ENCODE results near the gene BEAN1.

BEAN1 gene

DNA sequence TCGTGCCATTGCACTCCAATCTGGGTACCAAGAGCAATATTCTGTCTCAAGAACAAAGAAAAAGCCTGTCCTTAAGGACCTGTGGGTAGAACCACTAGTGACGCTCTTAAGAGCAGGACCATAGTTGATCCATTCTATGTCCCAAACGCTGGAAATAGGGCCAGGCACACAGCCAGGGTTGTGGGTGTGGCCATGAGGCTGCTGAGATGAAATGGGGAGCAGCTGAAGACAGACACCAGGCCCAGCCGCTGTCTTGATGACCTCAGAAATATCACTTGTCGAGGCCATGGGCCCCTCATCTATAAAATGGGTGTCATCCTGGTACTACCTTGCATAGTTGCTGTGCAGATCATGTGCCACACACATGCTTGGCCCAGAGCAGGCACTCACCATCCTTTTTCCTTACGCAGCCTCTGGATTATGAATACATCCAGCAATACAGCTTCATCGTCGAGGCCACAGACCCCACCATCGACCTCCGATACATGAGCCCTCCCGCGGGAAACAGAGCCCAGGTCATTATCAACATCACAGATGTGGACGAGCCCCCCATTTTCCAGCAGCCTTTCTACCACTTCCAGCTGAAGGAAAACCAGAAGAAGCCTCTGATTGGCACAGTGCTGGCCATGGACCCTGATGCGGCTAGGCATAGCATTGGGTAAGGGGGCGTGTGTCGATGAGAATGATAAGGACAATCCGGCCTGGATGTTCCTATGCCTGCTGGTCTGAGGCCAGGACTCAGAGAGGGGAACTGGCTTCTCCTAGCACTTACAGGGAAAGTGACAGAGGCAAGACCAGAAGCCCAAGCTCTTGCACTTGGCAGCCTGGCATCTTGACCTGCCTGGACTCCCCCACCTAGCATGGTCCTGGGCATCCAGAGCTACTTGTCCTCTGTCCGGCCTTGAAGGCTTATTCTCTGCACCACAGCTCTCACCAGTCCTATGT lies 35.1 kb upstream of the BEAN1 start:
- DNase-seq (ENCODE audit: low read depth): no peak
- no peak overlapping the region for H3K4me3 ChIP-seq (ENCODE audit: low read depth, low read length)

DNA sequence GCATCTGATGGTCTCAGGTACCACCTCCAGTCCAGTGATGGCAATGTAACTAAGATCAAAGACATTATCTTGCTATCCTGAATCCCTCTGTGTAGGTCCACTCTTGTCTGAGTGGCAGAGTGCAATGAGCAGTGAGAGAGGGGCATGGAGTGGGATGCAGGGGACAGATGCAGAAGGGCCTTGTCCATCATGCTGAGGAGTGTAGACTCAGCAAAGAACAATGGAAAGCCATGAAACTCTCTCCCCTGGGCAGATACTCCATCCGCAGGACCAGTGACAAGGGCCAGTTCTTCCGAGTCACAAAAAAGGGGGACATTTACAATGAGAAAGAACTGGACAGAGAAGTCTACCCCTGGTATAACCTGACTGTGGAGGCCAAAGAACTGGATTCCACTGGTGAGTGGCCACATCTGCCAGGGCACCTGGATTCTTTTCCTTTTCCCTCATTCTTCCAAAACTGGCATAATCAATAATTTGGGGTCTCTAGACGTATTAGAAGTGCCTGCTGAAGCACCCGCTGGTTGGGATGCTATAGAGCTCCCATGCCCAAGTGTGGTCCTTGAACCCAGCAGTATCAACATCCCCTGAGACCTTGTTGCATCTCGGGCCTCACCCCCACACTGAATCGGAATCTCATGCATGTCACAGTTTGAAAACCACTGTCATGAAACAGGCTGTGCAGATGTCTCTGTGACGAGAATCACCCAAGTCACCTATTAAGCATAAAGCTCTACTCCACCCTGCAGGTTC lies 31.1 kb upstream of the BEAN1 start:
- no peak overlapping the region for H3K4me3 ChIP-seq (ENCODE audit: low read depth, low read length)
- DNase-seq (ENCODE audit: low read depth): no peak

DNA sequence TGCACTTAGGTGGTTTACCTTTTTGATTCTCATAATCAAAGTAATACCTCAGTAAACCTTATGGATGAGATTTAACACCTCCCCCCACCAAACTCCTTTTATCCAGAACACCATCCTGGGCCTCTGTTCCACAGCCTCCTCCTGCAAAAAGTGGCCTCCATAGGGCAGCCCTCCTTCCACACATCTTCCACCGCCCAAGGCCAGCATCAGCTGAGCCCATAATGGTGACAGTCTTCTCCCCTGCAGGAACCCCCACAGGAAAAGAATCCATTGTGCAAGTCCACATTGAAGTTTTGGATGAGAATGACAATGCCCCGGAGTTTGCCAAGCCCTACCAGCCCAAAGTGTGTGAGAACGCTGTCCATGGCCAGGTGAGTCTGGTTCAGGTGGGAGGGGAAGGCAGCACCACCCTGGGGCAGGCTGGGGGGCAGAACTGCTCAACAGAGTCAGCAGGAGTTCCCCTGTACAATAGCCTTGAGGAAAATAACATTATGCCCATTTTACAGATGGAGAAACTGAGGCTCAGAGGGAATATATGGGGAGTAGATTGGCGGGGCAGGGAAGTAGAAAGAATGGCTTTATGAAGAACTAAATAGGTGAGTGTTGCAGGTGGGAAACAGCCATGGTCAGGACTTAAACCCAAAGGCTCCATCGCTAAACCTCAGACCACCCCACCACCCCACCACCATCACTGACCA lies 29.2 kb upstream of the BEAN1 start:
- no peak for DNase-seq (ENCODE audit: low read depth)
- H3K4me3 ChIP-seq (ENCODE audit: low read depth, low read length): no peak overlapping the region

DNA sequence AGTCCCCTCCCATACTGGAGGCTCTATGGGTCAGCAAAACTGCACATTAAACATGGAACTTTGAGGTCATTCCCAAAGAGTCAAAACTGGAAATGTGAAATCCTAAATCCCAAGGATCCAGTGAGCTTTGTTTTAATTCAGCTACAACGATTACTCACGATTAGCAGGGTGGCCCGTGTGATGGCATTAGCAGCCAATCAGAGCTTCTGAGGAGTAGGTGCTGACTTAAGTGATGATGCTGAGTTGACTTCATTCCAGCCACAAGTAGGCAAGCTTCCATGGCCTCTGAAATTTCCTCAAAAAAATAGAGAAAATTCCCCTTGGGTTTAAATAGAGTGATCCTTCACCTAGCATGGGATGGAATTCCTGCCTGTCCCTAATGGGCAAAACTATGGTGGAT lies 28.1 kb upstream of the BEAN1 start:
- no peak for DNase-seq (ENCODE audit: low read depth)
- no peak overlapping the region for H3K4me3 ChIP-seq (ENCODE audit: low read depth, low read length)

DNA sequence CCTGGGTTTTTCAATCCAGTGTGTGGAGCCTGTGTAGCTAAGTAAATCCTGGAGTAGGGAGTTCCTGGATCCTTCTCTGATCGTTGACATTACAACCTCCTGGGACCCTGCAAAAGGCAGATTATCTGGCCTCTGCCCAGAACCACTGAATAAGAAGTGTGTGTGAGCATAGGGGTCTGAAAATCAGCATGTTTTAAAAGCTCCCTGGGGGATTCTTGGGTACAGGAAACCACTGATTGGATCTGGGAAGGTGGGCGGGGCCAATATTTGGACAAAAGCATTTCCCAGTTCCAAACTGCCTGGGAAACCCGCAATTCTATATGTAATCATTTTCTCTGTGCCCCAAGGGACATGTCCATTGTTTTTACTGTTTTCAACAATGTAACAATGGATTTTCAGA lies 27.2 kb upstream of the BEAN1 start:
- H3K4me3 ChIP-seq (ENCODE audit: low read depth, low read length): no peak overlapping the region
- no peak for DNase-seq (ENCODE audit: low read depth)

DNA sequence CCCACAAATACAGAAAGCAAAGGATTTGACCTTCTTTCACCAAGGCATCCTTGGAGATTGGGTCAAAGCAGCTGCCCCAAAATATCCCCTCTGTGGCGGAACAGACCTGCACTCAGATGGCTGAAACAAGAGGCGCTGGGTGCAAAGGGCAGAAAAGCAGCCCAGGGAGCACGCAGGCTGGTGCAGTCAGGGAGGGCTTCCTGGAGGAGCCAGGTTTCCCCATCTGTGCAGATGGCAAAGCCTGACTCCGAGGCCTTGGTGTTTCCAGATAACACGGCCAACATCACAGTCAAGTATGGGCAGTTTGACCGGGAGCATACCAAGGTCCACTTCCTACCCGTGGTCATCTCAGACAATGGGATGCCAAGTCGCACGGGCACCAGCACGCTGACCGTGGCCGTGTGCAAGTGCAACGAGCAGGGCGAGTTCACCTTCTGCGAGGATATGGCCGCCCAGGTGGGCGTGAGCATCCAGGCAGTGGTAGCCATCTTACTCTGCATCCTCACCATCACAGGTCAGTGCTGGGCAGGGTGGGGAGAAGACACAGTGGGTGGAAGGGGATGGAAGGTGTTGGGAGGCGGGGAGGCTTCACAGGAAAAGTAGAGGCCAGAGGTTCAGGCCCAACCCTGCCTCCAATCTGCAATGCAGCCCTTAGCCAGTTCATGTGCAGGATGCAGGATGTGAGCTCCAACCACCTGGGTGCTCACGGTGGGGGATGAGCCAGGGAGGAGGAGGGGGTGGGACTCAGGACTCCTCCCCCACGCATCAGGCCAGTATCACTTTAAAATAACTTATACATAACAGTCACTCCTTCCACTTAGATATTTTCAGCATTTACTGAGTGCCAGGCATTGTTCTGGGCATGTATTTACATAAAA lies 26.4 kb upstream of the BEAN1 start:
- no peak overlapping the region for H3K4me3 ChIP-seq (ENCODE audit: low read depth, low read length)
- DNase-seq (ENCODE audit: low read depth): no peak

DNA sequence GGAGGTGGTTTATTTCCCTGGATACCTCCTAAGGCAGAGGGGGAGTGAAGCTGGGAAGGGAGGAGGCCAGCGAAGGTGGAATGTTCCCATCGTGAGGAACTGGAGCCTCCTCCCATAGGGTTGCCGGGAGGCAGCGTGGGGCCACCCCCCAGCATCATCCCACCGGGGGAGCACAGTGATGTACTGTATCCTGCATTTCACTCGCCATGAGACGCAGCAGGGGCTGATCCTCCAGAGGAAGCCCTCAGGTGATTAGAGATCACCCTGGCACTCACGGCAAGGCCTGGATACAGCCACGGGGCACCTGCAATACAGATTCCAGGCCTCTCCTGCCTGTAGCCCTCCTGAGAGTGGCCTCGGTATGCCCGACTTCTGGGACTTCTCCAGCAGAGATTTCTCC lies 25.5 kb upstream of the BEAN1 start:
- no peak for DNase-seq (ENCODE audit: low read depth)
- no peak overlapping the region for H3K4me3 ChIP-seq (ENCODE audit: low read depth, low read length)

DNA sequence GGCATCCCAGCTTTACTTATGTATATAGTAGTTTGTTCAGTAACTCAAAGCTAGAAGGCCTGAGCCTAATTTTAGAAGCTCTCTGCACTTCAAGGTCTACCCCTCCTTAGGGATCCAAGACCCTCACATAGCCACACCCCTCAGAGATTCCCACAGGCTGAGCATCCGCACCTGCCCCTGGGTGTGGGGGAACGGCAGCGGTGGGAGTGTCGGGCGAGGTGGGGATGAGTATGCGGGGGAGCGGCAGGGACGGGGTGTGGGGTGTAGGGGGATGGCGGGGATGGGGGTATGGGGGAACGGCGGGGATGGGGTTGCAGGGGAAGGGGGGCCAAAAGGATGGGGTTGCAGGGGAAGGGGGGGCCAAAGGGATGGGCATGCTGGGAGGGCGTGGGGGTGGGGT lies 24.9 kb upstream of the BEAN1 start:
- DNase-seq (ENCODE audit: low read depth): no peak
- H3K4me3 ChIP-seq (ENCODE audit: low read depth, low read length): no peak overlapping the region

DNA sequence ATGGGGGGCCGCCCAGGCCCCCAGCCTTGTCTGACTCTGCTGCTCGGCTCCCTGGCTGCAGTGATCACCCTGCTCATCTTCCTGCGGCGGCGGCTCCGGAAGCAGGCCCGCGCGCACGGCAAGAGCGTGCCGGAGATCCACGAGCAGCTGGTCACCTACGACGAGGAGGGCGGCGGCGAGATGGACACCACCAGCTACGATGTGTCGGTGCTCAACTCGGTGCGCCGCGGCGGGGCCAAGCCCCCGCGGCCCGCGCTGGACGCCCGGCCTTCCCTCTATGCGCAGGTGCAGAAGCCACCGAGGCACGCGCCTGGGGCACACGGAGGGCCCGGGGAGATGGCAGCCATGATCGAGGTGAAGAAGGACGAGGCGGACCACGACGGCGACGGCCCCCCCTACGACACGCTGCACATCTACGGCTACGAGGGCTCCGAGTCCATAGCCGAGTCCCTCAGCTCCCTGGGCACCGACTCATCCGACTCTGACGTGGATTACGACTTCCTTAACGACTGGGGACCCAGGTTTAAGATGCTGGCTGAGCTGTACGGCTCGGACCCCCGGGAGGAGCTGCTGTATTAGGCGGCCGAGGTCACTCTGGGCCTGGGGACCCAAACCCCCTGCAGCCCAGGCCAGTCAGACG lies 24.4 kb upstream of the BEAN1 start:
- H3K4me3 ChIP-seq (ENCODE audit: low read depth, low read length): no peak overlapping the region
- no peak for DNase-seq (ENCODE audit: low read depth)

DNA sequence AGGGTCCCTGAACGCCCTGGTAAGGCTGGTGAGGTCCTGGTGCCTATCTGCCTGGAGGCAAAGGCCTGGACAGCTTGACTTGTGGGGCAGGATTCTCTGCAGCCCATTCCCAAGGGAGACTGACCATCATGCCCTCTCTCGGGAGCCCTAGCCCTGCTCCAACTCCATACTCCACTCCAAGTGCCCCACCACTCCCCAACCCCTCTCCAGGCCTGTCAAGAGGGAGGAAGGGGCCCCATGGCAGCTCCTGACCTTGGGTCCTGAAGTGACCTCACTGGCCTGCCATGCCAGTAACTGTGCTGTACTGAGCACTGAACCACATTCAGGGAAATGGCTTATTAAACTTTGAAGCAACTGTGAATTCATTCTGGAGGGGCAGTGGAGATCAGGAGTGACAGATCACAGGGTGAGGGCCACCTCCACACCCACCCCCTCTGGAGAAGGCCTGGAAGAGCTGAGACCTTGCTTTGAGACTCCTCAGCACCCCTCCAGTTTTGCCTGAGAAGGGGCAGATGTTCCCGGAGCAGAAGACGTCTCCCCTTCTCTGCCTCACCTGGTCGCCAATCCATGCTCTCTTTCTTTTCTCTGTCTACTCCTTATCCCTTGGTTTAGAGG lies 23.5 kb upstream of the BEAN1 start:
- no peak for DNase-seq (ENCODE audit: low read depth)
- no peak overlapping the region for H3K4me3 ChIP-seq (ENCODE audit: low read depth, low read length)

DNA sequence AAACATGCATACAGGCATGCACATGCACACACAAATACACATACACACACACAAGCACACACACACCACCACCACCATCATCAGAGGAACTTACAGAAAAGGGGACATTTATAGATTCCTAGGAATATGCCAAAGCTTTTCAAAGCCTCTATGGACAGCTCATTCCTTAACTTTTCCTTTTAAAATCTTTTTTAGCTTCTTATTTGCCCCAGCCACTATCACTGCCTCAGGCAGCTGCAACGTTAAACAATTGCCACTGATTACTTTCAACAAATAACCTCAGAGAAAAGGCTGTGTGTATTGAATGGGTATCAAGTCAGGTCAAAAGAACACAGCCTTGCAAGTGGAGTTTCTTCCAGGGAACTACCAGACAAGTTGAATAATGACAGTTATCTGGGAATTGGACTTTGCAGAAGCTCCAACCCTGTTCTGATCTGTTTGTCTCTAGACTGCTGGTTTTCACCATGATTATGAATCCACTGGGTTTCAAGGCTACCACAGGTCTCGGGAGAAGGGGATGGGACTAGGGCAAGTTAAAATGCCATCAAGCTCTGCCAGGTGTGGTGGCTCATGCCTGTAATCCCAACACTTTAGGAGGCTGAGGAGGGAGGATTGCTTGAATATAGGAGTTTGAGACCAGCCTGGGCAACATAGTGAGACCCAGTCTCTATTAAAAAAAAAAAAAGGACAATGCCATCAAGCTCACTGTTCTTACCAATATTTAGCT lies 21.9 kb upstream of the BEAN1 start:
- H3K4me3 ChIP-seq (ENCODE audit: low read depth, low read length): no peak overlapping the region
- no peak for DNase-seq (ENCODE audit: low read depth)

DNA sequence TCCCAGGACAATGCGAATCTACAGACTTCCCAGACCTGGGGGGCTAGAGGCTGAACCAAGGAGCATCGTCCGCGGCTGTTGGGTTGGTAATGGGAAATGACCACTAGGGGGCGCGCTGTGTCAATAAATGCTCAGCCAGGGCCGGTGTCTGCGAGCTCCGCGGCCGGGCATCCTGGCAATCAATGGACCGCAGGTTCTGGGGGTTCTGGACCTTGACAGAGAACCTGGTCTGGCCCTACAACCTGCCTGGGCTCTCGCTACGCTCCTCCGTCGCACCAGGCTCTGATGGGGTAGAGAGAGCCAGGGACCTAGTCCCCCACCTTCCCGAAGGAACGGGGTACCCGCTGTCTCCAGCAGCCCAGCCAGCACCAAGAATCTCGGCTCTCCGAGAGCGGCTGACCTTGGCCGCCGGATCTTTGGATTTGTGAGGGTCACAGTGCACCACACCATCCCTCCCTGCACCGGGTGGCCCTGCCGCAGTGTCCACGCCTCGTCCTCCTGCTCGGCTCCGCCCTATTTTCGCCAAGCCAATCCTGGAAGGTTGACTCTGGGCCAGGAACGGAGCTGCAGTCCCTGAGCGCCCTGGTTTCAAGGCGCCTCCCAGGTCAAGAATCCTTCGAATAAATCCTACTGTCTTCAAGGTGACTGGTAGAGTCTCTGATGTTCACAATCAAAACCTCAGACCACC lies 20.4 kb upstream of the BEAN1 start:
- DNase-seq (ENCODE audit: low read depth): no peak
- peak overlapping the region; percentile 64 for H3K4me3 ChIP-seq (ENCODE audit: low read depth, low read length)

DNA sequence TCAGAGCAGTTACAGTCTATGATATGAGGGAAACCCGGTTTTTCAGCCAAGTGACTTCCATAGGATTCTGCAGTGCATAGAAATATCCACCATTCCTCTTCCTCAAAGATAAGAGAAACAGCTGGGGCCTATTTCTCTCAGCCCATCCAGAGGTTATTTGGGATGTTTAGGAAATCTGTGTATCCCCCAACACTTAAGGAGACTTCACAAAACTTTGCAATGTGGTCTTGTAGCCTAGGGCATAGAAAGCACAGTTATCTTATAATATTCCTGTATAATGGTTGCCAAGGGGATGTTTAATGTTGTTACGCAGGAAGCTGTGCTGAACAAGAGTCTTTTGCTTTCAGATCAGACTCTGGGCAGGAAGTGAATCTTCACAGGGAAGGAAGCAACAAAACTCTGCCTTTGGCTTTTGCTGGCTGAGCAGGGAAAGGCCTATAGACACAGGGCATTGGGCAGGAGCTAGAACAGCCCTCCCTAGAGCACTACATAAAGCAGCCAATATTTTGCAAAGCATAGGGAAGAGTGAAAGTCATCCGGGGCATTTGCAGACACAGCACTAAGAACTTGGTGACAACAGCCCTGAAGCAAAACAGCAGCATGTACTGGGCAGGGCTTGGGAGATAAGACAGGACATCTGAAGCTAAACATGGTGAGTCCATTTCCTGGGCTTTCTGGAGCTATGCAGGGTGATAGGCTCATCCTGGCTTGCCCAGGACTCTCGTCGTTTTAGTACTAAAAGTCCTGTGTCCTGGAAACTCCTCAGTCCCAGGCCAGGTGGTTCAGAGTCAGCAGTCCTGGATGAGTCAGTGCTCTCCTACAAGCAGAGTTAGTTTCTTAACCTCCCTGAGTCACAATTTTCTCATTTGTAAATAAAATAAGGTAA lies 18.7 kb upstream of the BEAN1 start:
- DNase-seq (ENCODE audit: low read depth): peak; percentile 52
- H3K4me3 ChIP-seq (ENCODE audit: low read depth, low read length): peak overlapping the region; percentile 25

DNA sequence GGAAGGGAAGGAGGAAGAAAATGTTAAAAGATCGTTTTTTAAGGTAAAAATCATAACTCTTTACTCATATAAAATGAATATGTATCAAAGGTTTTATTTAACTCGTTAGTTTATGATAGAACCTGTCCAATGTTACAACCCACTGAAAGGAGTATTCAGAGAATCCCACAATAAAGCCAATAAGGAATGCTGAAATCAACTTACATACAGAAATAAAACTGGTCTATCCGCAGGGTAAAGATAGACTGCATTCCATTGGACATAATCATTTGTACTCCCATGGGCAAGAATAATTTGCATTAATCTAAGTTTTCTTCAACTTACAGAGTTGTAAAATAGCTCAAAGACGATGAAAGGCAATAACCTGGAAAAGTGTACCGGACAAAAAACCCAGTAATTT lies 17.9 kb upstream of the BEAN1 start:
- H3K4me3 ChIP-seq (ENCODE audit: low read depth, low read length): no peak overlapping the region
- no peak for DNase-seq (ENCODE audit: low read depth)

DNA sequence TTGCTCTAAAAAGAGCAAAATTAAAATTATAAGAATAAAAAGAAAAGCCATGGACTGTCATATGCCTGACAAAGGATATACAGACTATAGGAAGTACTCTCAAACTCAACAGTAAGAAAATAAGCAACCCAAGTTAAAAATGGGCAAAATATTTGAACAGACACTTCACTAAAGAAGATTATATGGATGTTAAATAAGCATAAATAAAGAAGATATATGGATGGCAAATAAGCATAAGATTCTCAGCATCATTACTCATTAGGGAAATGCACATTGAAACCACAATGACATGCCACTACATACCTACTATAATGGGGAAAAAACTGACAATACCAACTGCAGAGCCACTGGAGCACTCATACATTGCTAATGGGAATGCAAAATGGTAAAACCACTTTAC lies 14.9 kb upstream of the BEAN1 start:
- H3K4me3 ChIP-seq (ENCODE audit: low read depth, low read length): no peak overlapping the region
- DNase-seq (ENCODE audit: low read depth): no peak

DNA sequence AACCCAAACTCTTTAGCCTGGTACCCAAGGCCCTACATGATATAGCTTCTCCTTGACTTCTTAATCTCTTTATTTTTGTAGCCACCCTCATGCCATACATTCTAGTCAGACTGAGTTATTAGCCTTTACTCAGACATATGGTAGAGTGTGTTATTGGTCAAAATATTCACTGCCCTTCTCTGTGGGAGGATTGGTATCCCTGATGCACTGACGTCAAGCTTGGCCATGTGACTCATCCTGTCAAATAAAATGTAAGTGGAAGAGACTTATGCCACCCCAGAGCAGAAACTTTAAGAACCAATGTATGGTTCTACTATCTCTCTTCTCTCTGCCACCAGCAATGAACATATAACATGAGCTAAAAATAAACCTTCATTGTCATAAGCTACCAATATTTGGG lies 12.2 kb upstream of the BEAN1 start:
- DNase-seq (ENCODE audit: low read depth): no peak
- H3K4me3 ChIP-seq (ENCODE audit: low read depth, low read length): no peak overlapping the region
